Measurements from ENCODE around the gene CASP3. TPM values are rescaled to one million over a fixed set of nuclear protein-coding genes. Genes with fewer than 3 reads are reported as not detected.

The CASP3 gene
- total and polyA plus RNA-seq, 9 of the 15 experiments (the other 6 are each of a cell fraction or from before 2014, with no cell fraction given) = 17.6 to 40.1 (median 31.8) TPM

DNA sequence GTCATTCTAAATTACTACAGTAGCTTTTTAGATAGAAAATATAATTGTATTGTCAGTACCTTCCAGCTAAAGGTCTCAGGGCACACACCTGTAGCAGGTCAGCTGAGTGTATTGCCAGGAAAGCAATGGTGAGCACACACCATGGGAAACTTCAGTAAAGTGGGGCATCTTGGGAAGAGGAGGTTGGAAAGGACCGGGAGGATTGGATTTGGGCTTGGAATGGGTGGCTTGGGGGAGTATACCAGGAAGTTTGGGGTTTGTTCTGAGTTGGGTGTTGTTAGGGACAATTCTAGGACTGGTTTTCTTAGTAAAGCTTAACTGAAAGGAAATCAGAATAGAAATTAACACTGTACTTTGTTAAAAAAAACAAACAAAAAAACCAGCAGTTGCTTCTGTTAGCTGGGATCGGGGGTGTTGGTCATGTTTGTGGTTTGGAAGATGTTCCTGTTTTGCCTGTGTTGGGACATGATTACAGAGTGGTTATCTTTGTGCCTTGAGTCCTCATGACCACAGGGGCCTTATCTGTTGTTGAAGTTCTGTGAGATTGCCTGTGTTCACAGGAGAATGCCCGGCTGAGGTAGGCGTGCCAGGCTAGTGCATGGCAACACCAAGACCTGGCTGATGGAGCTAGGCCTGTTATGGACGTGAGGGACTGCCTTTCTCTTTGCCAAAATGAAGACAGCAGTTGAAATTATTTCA, 35.4 kb upstream of the CASP3 start (continued):
- TF ChIP-seq CBX2 (IDR thresholded peaks at IDR 0.05; ENCODE audit: insufficient read depth, low read length, poor library complexity, severe bottlenecking) (no peak), SUPT5H (IDR thresholded peaks at IDR 0.05) (no peak), SRSF7 (optimal IDR thresholded peaks at IDR 0.05; ENCODE audit: low read depth, low read length) (no peak), SMAD3 (CRISPR knock-in tag; conservative IDR thresholded peaks at IDR 0.05) (peak; percentile 88), ZNF778 (CRISPR knock-in tag; IDR thresholded peaks at IDR 0.05) (no peak), CEBPG (CRISPR knock-in tag; IDR thresholded peaks at IDR 0.05) (no peak), CEBPG (tag; conservative IDR thresholded peaks at IDR 0.05 in 1 of 2, IDR thresholded peaks at IDR 0.05 in 1 of 2) (peak in 1 of 2 experiments; percentile 23; a peak in 1 of 4 replicates), ZNF57 (CRISPR knock-in tag; IDR thresholded peaks at IDR 0.05) (no peak), ZFPM2 (CRISPR knock-in tag; IDR thresholded peaks at IDR 0.05) (no peak), XRCC4 (IDR thresholded peaks at IDR 0.05; ENCODE audit: extremely low read depth, insufficient read depth, insufficient read length) (no peak), ATF7 (IDR thresholded peaks at IDR 0.05) (peak; percentile 80), NUFIP1 (IDR thresholded peaks at IDR 0.05; ENCODE audit: partially characterized antibody) (no peak), HDAC6 (IDR thresholded peaks at IDR 0.05; ENCODE audit: low read depth, low read length) (no peak), TAF1 (IDR thresholded peaks at IDR 0.05; ENCODE audit: control insufficient read depth, extremely low read depth, insufficient read depth, low read length, severe bottlenecking) (peak; percentile 31), HDGF (IDR thresholded peaks at IDR 0.05) (no peak), ZNF699 (CRISPR knock-in tag; IDR thresholded peaks at IDR 0.05; ENCODE audit: insufficient replicate concordance) (no peak), NR4A1 (CRISPR knock-in tag; IDR thresholded peaks at IDR 0.05) (no peak), NR4A1 (tag; IDR thresholded peaks at IDR 0.05) (peak; percentile 76), PYGO2 (tag; IDR thresholded peaks at IDR 0.05) (peak; percentile 86)
- TF ChIP-seq, protein P1, sequence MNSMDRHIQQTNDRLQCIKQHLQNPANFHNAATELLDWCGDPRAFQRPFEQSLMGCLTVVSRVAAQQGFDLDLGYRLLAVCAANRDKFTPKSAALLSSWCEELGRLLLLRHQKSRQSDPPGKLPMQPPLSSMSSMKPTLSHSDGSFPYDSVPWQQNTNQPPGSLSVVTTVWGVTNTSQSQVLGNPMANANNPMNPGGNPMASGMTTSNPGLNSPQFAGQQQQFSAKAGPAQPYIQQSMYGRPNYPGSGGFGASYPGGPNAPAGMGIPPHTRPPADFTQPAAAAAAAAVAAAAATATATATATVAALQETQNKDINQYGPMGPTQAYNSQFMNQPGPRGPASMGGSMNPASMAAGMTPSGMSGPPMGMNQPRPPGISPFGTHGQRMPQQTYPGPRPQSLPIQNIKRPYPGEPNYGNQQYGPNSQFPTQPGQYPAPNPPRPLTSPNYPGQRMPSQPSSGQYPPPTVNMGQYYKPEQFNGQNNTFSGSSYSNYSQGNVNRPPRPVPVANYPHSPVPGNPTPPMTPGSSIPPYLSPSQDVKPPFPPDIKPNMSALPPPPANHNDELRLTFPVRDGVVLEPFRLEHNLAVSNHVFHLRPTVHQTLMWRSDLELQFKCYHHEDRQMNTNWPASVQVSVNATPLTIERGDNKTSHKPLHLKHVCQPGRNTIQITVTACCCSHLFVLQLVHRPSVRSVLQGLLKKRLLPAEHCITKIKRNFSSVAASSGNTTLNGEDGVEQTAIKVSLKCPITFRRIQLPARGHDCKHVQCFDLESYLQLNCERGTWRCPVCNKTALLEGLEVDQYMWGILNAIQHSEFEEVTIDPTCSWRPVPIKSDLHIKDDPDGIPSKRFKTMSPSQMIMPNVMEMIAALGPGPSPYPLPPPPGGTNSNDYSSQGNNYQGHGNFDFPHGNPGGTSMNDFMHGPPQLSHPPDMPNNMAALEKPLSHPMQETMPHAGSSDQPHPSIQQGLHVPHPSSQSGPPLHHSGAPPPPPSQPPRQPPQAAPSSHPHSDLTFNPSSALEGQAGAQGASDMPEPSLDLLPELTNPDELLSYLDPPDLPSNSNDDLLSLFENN (IDR thresholded peaks at IDR 0.05; ENCODE audit: low read depth in 2 of 2, low read length in 2 of 2) = peak in 1 of 2 experiments; percentile 98; a peak in 2 of 4 replicates
- TF ChIP-seq, protein P2, sequence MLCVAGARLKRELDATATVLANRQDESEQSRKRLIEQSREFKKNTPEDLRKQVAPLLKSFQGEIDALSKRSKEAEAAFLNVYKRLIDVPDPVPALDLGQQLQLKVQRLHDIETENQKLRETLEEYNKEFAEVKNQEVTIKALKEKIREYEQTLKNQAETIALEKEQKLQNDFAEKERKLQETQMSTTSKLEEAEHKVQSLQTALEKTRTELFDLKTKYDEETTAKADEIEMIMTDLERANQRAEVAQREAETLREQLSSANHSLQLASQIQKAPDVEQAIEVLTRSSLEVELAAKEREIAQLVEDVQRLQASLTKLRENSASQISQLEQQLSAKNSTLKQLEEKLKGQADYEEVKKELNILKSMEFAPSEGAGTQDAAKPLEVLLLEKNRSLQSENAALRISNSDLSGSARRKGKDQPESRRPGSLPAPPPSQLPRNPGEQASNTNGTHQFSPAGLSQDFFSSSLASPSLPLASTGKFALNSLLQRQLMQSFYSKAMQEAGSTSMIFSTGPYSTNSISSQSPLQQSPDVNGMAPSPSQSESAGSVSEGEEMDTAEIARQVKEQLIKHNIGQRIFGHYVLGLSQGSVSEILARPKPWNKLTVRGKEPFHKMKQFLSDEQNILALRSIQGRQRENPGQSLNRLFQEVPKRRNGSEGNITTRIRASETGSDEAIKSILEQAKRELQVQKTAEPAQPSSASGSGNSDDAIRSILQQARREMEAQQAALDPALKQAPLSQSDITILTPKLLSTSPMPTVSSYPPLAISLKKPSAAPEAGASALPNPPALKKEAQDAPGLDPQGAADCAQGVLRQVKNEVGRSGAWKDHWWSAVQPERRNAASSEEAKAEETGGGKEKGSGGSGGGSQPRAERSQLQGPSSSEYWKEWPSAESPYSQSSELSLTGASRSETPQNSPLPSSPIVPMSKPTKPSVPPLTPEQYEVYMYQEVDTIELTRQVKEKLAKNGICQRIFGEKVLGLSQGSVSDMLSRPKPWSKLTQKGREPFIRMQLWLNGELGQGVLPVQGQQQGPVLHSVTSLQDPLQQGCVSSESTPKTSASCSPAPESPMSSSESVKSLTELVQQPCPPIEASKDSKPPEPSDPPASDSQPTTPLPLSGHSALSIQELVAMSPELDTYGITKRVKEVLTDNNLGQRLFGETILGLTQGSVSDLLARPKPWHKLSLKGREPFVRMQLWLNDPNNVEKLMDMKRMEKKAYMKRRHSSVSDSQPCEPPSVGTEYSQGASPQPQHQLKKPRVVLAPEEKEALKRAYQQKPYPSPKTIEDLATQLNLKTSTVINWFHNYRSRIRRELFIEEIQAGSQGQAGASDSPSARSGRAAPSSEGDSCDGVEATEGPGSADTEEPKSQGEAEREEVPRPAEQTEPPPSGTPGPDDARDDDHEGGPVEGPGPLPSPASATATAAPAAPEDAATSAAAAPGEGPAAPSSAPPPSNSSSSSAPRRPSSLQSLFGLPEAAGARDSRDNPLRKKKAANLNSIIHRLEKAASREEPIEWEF (CRISPR knock-in tag; IDR thresholded peaks at IDR 0.05) = no peak; the same call in none of the 2 replicates
